ENCODE results near the gene TIMM29.

DNA sequence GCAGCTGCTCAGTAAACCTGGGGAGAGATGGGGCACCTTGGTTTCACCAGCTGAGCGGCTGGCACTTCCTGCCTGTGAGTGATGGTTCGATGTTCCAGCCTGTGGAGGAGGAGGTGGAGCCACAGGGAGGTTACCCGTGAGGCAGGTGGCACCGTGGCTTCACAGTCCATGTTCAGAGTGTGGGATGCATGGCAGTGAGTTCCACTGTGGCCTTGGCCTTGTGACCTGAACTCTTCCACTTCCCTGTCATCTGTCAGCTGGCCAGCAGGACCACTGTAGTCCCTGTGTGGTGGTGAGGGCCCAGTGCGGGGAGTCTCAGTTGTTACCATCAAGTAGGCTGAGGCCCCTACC lies 49.1 kb downstream of the TIMM29 start:
- TF ChIP-seq, protein P1, sequence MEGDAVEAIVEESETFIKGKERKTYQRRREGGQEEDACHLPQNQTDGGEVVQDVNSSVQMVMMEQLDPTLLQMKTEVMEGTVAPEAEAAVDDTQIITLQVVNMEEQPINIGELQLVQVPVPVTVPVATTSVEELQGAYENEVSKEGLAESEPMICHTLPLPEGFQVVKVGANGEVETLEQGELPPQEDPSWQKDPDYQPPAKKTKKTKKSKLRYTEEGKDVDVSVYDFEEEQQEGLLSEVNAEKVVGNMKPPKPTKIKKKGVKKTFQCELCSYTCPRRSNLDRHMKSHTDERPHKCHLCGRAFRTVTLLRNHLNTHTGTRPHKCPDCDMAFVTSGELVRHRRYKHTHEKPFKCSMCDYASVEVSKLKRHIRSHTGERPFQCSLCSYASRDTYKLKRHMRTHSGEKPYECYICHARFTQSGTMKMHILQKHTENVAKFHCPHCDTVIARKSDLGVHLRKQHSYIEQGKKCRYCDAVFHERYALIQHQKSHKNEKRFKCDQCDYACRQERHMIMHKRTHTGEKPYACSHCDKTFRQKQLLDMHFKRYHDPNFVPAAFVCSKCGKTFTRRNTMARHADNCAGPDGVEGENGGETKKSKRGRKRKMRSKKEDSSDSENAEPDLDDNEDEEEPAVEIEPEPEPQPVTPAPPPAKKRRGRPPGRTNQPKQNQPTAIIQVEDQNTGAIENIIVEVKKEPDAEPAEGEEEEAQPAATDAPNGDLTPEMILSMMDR (IDR thresholded peaks at IDR 0.05), result no peak
- TF ChIP-seq POLR2A (IDR thresholded peaks at IDR 0.05), result no peak

All from lower leg skin (tissue), 3 donors.